Astrocyte (in vitro differentiated cells and primary cell): ENCODE measurements around the gene SLC24A4.

ENCODE experiments used
- CTCF ChIP-seq: IDR thresholded peaks from 2 replicates; pipeline ENCODE4 v1.5.1; 2011; ENCODE audit warnings: low read depth, mild to moderate bottlenecking, inconsistent platforms, low read length, moderate library complexity; ENCODE audit not compliant: insufficient read depth
- EZH2 ChIP-seq: IDR thresholded peaks from 2 replicates; pipeline ENCODE4 v1.6.1; 2012; ENCODE audit warnings: mild to moderate bottlenecking, low read length, inconsistent platforms; ENCODE audit not compliant: insufficient read depth

DNA sequence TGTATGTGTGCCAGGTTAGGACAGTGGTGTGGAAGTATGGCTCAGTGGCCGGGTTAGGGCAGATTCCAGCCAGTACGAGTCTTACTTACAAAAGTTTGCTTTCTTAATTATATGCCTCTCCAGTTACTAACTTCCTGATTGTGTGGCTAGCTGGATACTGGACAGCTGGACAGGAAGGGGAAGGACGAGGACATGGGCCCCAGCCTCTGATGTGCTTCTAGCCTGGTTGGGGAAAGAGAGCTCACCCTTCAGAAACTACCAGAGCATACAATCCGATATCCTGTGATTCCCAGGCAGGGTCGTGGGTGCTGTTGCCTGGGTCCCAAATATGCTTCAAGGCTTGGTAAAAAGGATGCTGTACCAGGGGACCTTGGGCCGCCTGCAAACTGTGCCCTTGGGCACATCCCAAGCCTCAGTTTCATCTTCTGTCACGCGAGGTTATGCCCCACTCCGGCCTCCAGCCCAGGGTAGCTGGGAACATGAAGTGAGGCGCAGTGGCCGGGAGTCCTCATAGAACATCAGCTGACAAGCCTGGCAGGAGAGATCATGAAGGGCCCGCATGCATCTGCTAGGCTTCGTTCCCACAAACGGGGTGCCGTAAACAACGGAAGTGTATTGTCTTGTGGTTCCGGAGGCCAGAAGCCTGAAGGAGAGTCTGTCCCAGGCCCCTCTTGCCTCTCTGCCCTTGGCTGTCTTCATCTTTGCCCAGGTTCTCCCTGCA lies 167.4 kb downstream of the SLC24A4 start:
- TF ChIP-seq CTCF (no peak), EZH2 (no peak)
